Cerebellar cortex (tissue), 1 donor: ENCODE data around the gene MARCHF10.

Experiments used
- DNase-seq: peaks from one replicate; pipeline ENCODE4 v3.0.0-alpha.2; 2015; ENCODE audit warnings: low spot score

MARCHF10 gene

GRCh38 chr17:62658136-62658920, 149.8 kb downstream of the MARCHF10 start:
- no peak for DNase-seq

GRCh38 chr17:62657690-62658089, 150.4 kb downstream of the MARCHF10 start:
- no peak for DNase-seq

GRCh38 chr17:62657145-62657665, 150.9 kb downstream of the MARCHF10 start:
- no peak for DNase-seq

GRCh38 chr17:62656446-62656845, 151.7 kb downstream of the MARCHF10 start:
- no peak for DNase-seq

- no peak for DNase-seq
Measured at GRCh38 chr17:62655656-62656055, 152.5 kb downstream of the MARCHF10 start.

- DNase-seq = no peak
Measured at GRCh38 chr17:62653826-62654761, 154.0 kb downstream of the MARCHF10 start.

- DNase-seq = no peak
Measured at GRCh38 chr17:62653002-62653825, 154.9 kb downstream of the MARCHF10 start.

GRCh38 chr17:62652251-62653001, 155.7 kb downstream of the MARCHF10 start:
- DNase-seq = no peak
